Stimulated activated CD8-positive, alpha-beta memory T cell treated with anti-CD3 and anti-CD28 coated beads, Interleukin-7, amount 100 ng/mL, for 24 hours (primary cell): ENCODE data around the gene DHCR24.

Experiments
- DNase-seq: peaks from one replicate; pipeline ENCODE4 v3.0.0-alpha.2; 2020; ENCODE audit warnings: low read depth

DHCR24 gene

DNA sequence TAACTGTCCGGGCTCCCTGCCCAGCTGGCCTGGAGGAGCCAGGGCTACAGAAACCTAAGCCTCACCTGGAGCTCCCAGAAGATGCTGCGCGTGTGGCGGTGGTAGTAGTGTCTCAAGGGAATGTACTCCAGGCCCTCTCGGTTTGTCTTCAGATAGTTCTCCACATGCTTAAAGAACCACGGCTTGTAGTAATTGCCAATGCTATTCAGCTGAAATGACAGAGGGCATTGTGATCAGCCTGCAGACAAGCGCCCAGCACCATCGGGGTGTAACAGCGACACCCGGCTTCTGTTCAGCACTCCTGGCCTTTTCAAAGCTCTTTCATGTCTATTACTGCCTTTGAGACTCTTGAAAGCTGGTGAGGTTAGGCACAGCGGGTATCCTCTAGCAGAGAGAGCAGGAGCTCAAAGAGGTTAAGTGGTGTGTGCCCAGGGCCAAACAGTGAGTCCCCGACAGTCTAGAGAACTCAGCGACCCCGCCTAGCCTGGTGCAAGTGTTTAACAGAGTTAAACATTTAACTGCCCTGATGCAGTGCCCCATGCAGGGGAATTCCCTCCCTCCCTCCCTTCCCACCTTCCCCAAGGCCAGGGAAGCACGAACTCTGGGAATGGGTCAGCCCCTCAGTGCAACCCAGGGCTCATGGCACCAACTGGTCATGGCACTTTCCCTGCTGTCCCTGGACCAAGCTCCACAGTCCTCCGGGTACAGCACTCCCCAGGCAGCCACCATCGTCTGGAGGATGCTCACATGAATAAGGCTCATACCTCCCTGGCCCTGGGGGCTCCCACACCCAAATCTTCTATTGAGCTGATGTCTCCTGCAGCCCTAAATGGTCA is 21.5 kb downstream of the DHCR24 start:
- no peak for DNase-seq

DNA sequence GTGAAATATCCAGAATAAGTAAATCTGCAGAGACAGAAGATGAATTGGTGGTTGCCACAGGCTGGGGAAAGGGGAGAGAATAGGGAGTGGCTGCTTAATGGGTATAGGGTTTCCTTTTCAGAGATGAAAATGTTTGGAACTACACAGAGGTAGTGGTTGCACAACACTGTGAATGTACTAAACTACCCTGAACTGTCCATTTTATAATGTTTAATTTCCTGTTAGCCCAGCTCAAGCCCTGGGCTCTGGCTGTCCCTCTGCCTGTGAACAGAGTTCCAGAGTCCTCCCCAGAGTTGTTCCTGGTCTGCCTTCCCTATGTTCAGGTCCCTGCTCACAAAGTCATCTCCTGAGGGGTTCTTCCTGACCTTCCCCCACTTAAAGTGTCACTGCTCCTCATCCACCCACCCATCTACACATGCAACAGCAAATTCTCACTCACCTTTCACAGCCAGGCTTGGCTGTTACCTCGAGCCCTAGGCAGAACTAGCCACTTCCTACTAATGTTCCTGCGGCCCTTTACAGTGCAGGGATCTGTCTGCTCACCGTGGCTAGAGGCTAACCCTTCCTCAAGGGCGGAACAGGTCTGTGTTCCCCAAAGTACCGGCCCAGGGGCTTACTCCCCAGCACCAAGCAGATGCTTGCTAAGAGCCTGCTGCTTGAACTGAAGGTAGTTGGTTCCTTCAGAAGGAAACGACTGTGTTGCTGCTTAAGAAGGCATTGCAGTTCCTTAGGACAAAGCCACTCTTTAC is 22.4 kb downstream of the DHCR24 start:
- no peak for DNase-seq

DNA sequence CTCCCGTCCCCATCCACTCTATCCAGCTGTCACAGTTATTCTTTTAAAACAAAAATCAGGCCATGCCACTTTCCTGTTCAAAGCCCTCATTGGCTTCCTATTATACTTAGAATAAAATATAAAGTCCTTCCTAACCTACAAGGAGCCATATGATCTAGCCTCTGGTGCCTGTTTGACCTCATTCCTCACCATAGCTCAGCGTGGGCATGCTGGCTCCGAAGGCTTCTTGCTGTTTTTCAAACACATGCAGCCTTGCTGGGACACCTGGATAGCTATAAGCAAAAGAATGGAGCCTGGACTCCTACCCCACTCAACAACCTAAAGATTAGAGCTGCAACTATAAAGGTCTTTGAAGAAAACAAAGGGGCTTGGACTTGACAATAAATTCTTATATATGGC is 23.7 kb downstream of the DHCR24 start:
- no peak for DNase-seq

DNA sequence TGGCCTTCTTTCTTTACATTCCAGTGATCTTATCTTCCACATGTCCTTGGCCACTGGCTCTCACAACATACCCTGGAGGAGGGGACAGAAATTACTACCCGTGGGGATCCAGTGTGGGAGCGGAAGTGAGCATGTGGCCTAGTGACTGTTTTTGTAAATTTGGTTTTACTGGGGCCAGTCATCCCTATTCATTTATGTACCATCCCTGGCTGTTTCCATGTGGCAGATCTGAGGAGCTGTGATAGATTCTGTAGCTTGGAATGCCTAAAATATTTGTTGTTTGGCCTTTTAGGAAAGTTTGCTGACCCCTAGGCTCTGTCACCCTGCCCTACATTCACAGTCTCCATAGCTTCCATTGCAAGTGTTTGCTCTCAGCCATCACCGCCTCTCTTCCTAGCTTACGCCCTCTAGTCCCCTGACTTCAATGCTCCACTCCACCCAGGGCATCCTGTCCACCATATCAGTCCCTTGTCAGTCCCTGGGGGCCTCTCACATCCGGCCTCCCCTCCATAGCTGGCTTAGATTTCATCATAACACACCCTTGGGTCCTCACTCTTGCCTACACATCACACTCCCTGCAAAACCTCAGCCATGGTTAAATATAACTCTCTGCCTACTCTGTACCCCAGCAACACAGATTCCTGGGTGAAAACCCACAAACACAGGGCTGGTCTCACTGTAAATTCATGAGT is 25.8 kb downstream of the DHCR24 start:
- DNase-seq: no peak

DNA sequence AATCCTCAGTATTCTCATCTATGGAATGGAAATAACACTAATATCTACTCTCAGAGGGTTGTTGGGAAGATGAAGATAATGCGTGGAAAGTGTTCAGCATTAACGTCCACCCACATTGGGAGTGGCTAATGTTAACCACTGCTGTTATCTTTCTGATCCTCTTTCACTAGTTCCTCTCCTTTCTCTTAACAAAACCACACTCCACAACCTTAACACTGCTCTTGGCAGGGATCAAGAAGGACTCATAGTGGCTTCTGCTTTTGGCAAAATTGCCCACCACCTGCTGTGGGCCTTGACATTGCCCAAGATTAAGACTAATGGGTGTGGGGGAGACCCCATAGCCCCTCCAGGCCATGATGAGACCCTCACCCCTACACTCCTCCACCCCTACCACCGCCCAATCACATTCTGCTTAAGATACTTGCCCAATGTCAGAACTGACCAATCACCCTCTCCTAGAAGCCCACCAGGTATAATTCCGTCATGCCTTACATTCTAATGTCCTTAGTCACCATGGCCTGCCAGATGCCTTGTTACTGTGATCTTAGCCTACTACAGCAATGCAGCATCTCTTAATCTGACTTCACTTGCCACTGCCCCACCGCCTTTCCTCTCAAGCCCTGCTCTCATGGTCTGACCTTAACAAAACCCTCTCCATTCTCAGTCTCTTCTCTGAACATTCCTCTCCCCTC is 27.1 kb downstream of the DHCR24 start:
- no peak for DNase-seq

DNA sequence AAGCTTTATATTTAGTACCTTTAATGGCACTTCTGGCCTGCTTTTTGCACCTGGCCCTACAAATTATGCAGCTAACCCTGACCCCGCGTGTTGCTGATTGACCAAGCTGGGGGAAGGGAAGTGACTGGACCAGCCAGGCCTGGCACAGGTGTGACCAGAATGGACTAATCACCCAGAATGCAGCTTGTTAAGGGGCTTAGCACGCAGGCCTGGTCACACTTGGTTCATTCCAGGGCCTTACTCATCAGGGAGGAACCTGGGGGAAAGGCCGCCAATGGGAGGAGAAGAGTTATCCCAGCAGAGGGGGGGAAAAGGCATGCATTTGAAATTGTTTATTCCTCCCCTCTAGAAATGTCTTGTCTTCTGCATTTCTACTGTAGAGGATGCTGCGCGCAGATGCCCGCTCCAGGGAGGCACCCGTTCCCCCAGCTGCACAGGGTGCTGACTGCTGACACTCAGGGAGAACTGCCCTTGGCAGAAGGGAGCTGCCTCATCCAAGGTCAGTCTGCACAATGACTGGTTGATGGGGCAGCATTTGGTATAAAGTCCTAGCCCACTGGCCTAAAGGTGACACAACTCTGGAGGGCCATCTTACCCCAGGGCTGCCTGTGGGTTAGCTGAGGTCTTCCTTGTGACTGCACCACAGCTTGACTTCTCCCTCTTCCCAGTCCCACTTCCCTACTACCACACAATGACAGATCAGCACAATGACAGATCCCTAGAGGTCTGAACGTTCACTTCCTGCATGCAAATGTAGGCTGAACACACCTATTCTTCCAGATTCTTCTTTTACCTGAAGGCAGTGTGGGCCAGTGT is 29.0 kb downstream of the DHCR24 start:
- no peak for DNase-seq

DNA sequence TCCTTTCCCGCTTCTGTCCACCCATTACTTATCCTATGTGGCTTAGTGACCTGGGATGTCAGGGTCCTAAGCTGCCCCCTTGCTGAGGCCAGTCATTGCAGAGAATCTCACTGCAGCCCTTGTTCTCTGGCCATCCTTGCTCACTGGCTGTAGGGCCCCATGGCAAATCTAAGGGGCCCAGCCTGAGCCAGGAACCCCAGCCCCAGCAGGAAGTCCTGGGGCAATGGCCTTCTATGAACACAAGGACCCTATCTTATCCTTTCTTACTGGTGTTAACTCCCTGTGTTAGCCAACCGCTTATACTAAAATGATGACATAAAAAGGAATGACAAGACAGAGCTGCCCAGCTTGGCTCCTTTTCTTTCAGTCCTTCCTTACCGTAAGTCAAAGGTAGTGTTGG is 29.9 kb downstream of the DHCR24 start:
- no peak for DNase-seq

DNA sequence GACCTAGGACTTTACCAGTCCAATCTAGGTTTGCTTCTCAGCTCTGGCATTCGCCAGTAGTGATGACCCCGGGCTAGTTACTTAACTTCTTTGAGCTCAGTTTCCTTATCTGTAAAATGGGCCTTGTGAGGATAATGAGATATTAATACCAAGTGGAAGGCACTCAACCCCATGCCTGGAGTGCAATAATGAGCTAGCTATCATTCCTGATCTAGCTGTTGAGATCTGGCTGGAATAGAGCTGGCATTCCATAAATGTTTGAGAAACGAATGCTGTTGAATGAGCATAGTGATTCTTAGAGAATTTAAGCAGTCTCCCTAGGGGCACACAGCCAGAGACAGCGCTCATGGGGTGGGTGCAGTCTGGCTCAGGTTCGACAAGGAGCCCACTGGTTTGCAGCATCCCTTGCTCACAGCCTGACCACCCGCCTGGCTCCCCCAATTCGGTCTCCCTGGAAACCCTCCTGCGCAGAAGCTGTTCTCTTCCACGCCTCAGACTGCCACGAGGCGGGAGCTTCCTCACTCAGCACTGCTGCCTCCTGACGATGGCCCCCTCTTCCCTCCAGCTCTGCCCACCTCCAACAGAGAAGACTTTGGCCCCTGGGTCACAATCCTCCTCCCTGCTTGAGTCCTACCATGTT is 32.5 kb downstream of the DHCR24 start:
- DNase-seq: no peak

DNA sequence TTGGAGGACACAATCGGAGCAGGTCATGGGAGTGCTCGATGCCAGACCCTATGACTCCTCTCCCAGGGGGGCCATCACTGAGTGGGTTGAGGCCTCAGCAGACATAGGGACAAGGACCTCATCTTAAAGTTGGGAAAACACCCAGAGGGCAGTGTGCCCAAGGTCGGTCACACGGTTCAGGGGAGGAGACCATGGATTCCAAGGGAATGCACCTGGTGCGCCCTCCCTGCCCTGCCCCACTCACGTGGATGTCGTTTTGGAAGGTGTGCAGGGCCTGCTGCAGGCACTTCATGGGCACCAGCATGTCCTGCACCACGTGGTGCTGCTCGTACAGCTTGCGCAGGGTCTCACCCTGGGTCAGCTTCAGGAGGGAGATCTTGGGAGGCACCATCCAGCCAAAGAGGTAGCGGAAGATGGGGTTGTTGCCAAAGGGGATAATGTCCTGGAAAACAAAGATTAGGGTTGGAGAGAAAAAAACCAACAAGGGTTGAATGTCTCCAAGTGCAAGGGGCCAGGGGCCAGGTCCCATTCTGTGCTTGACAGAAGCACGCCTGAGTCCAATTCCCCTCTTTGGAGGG is 33.1 kb downstream of the DHCR24 start:
- DNase-seq: no peak

DNA sequence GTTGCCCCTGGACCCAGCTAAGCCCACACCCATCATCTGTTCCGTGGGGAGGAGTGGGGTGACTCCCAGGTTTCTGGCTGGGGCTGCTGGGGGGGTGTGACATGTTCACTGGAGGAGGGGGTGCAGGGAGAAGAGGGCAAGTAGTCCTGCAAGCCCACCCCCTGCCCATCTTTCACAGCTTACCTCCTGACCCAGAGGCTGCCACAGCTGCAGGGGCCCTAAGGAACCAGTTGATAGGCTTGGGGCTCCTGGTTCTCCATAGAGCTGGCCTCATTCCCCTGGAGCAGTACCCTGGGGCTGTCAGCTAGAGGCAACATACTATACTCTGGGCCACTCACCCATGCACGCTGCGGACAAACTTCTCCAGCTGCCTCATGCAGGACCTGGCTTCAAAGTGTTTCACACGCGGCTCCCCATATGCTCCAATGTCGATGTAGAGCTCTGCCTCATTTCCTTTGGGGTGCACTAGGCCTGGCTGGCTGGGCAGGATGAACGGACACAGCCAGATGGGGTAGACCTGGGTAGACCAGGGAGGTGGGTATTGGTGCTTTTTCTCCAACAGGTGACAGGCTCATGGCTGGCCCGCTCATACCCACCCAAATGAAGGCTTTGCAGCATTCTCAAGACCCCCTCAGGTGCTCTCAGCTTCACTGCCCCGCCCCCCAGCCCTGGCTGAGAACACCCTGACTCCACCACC is 33.8 kb downstream of the DHCR24 start:
- no peak for DNase-seq

DNA sequence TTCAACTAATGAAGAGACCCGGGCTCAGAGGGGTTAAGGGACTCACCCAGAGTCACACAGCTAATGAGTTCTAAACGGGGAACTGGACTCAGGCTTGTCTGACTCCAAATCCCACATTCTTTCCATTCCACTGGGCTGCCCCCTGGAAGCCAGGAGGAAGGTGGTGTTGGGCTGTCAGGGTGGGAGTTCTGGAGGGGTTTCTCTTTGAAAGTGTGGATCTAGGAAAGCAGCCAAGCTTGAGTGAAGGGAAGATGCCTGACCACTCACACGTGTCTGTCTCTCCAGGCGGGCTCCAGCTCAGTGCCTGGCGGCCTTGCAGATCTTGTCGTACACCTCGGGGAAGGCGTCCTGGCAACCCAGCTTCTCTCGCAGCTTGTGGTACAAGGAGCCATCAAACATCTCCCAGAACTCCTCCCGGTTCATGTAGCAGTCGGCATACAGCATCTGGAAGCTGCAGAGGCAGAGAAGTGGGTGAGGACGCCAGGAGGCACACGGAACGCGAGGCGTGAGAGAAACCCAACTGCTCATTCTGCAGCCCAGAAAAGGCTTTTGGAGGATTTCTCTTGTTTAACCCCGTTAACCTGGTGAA is 35.0 kb downstream of the DHCR24 start:
- DNase-seq: no peak

DNA sequence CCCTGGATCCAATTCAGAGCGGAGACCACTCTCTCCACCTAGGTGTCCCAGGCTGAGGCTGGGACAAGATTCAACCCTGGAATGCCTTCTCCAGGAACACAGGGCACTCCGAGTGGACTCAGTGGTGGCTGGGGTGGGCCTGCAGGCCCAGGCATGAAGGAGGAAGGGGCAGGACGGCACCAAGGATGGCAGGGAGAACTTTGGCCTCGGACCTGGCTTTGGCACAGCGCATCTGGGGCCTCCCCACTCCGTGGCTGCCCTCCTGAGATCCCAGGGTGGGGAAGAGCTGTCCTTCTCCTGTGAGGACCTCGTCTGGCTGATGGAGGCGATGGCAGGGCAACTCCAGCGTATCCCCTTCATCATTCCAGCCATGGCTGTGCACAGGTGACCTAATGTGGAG is 35.6 kb downstream of the DHCR24 start:
- no peak for DNase-seq

DNA sequence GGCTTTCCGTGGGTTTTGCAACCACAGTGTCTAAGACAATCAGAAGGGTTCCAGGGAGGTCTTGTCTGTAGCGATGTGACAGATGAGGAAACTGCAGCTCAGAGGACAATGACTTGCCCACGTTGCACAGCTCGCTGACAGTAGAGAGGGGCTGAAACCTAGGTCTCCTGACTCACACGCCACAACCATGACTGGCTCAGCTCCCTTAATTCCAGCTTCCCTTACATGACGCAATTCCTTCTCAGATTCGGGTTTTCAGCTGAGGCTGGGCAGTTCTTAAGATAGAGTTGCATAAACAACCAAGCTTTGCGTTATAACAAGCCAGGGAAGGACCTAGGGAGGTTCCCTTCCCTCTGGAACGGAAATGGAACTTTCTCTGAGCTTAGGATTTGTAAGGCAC is 36.3 kb downstream of the DHCR24 start:
- DNase-seq: no peak

DNA sequence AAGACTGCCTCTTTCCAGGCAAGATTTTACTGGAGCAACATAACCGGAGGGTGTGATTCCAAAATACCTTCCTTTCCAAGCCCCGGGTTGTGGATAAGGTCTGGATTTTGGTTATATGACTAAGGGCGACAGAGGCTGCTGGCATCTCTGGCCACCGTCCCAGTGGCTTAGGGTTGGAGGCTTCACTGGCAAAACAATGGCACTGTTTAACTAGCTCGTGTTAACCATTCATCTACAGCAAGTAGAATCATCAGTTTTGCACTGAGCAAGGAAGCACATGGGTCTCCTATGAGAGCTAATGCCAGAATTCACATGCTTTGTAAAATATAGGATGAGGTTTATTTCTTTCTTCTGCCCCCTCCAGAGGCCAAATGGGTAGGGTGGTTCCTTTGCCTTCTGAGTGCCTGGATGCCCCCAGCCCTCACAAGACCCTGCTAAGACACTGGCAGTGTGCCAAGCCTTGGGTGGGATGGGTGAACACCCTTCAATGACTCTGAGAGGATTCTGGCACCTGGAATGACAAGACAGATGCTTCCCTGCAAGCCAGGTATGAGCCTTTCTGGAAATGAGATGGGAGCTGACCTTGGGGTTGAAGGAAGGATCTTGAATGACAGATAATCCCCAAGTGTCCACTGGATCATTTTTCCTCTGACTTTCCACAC is 36.8 kb downstream of the DHCR24 start:
- no peak for DNase-seq

DNA sequence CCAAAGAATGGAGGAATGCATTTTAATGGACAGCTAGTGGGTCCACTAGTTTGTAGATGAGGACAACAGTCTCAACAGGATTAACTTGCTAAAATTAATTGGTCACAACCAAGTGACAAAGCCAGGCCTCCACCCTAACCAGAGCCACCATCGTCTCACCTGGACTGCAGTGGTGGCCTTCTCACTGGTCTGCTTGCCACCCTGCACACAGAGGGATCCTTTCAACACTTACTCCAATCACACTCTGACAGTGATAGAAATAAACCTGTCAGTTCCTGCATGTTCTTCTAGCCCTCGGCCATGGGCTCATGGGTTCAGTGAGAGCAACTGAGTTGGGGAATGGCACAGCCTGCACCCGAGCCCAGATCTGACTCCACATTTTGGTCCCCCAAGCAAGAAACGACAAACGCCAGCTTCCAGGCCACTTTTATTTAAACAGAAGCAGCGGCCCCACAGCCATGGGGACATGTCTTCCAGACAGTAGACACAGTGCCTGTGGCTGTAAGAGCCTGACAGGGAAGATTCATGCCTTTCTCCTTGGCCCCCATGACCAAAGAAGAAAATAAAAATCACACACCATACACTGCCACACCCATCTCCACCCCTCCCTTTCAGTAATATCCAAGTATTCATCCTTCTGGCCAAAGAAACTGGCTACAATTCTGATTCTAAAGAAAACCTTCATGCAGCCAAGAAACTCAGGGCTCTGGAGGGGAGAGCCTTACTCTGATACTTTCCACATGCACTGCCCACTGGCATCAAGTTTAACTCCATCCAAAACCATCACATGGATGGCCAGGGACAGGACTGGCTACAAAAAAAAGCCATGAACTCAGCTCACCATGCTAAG is 37.6 kb downstream of the DHCR24 start:
- DNase-seq: no peak

DNA sequence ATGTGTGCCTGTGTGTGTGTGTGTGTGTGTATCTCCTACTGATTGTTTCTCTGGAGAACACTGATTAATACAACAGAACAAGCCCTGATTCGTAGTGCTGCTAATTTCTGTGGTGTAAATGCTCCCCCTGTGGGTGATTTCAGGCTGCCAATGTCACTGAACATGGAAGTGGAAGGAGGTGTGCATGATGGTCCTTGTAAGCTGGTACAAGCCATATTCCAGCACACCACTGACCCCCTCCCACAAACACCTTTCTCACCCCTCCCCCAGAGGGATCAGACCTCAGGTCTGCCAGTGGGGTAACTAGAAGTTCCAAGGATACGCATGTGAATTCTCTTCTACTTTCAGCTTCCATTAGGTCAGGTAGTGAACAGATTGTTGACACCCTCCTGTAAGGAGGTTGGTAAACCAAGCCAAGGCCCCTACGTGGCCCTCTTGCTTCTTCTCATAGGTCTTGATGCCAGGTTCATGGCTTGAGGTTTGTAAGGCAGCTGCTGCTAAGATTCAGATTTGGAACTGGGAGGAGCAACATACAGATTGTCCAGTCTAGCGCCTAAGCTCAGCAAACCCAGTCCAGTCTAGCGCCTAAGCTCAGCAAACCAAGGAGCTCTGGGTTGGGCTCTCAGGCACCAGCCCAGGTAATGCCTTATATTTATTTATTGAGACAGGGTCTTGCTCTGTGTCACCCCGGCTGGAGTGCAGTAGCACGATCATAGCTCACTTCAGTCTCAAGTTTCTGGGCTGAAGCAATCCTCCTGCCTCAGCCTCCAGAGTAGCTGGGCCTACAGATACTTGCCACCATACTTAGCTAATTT is 38.7 kb downstream of the DHCR24 start:
- DNase-seq: no peak

DNA sequence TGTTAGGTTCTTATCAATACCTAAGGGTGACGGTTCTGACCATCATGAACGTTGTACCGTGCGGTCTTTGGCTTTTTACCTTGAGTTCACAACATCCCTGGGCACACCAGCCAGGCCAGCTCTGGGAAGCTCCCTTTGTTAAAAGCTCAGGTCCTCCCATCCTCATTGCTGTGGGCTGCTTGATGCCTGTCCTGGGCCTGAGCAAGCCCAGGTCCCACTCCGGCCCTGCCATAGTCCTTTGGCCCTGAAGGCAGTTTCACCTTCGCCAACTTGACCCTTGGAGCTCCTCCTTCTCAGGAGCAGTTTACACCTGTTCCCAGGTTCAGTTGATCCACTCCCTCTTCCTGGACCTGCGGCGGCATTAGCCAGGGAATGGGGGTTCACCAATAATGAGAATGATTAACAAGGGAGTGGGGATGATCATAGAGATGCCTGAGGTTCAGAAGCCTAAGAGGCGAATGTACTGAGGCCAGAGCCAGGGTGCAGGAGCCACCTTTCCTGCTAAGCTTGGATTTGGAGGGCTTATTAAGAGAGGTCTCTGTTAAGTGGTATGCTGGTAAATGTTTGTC is 40.2 kb downstream of the DHCR24 start:
- DNase-seq: no peak
